Upper lobe of left lung (tissue), 4 donors: Measurements from ENCODE around the gene KCNN2.

Experiments
- EP300 ChIP-seq, 4 donors: sonication (generic); formaldehyde crosslinking; IDR thresholded peaks; one replicate each; pipeline ENCODE4 v1.5.1; 2017; ENCODE audit warnings: antibody characterized with exemption in 4 of 4, control low read depth in 2 of 4
- POLR2A ChIP-seq, 4 donors: fragments of 450-650 bp; IDR thresholded peaks; one replicate each; pipeline ENCODE4 v1.5.1; 2016 to 2017; ENCODE audit warnings: antibody characterized with exemption in 4 of 4, mild to moderate bottlenecking in 2 of 4
- TF ChIP-seq, protein P1 (sequence below), 6 experiments: fragments of 450-650 bp in 4 of 6; fragments of 200-600 bp in 2 of 6; sonication (generic) in 2 of 6; IDR thresholded peaks; one replicate each; pipeline ENCODE4 v1.5.1; 2016 to 2019; ENCODE audit warnings: antibody characterized with exemption in 6 of 6

DNA sequence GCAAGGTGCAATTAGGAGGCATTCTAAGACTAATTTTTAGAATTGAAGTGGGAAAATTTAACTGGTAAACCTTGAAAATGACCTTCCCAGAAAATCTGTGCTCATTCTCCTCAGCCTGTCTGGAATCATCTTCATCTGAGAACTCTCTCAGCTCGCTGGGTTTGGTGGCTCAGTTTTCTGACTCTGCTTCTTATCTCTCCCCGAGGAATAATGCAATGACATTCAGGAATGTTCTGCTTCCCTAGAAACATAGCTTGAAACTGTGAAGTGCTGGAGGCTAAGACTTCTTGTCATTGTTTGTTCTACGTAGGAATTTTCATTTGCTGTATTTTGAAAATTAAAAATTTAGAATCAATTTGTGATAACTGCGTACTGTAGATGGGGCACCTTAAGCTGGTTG is 86.6 kb downstream of the KCNN2 start:
- TF ChIP-seq, protein P1, sequence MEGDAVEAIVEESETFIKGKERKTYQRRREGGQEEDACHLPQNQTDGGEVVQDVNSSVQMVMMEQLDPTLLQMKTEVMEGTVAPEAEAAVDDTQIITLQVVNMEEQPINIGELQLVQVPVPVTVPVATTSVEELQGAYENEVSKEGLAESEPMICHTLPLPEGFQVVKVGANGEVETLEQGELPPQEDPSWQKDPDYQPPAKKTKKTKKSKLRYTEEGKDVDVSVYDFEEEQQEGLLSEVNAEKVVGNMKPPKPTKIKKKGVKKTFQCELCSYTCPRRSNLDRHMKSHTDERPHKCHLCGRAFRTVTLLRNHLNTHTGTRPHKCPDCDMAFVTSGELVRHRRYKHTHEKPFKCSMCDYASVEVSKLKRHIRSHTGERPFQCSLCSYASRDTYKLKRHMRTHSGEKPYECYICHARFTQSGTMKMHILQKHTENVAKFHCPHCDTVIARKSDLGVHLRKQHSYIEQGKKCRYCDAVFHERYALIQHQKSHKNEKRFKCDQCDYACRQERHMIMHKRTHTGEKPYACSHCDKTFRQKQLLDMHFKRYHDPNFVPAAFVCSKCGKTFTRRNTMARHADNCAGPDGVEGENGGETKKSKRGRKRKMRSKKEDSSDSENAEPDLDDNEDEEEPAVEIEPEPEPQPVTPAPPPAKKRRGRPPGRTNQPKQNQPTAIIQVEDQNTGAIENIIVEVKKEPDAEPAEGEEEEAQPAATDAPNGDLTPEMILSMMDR (IDR thresholded peaks at IDR 0.05): no peak
- no peak for TF ChIP-seq EP300 (IDR thresholded peaks at IDR 0.05)
- no peak for TF ChIP-seq POLR2A (IDR thresholded peaks at IDR 0.05)
